Natural killer cell (primary cell): ENCODE measurements around the gene HHEX. TPM values are rescaled to one million over a fixed set of nuclear protein-coding genes. Genes with fewer than 3 reads are reported as not detected.

Experiments
- ATAC-seq, 3 donors: fragments of 150-1000 bp in 2 of 3; fragments of 200-7000 bp in 1 of 3; cut with Tn5 transposase; 1 replicate in 1 of 3; 2 replicates in 2 of 3; pipeline ENCODE4 v1.10.0; 2021; ENCODE audit warnings: mild to moderate bottlenecking in 2 of 3, moderate library complexity in 2 of 3
- DNase-seq, 2 donors: peaks; one replicate each; pipeline versions ENCODE4 v3.0.0 to v3.0.0-alpha.2; 2013 to 2021; ENCODE audit warnings: mixed read lengths in 1 of 2
- H3K27ac ChIP-seq: one replicate; pipeline ENCODE4 v1.5.1; 2013; ENCODE audit warnings: mild to moderate bottlenecking, low read length
- H3K27me3 ChIP-seq: one replicate; pipeline ENCODE4 v1.6.1; 2013; ENCODE audit warnings: low read length; ENCODE audit not compliant: control insufficient read depth, insufficient read depth
- H3K36me3 ChIP-seq: one replicate; pipeline ENCODE4 v1.6.1; 2013; ENCODE audit warnings: low read length; ENCODE audit not compliant: control insufficient read depth, insufficient read depth
- H3K4me1 ChIP-seq: one replicate; pipeline ENCODE4 v1.6.1; 2013; ENCODE audit warnings: low read length; ENCODE audit not compliant: control insufficient read depth, insufficient read depth
- H3K4me3 ChIP-seq: one replicate; pipeline ENCODE4 v1.5.1; 2013; ENCODE audit warnings: low read length
- H3K9me3 ChIP-seq: one replicate; pipeline ENCODE4 v1.6.1; 2013; ENCODE audit warnings: low read length; ENCODE audit not compliant: control insufficient read depth, insufficient read depth
- H3K27ac Mint-ChIP-seq, 2 donors: one replicate each; pipeline ENCODE4 v1.8.0; 2022; ENCODE audit warnings: mild to moderate bottlenecking in 2 of 2, mixed read lengths in 2 of 2, moderate library complexity in 1 of 2
- H3K27me3 Mint-ChIP-seq, 2 donors: one replicate each; pipeline ENCODE4 v1.8.0; 2022; ENCODE audit warnings: low read depth in 2 of 2, mixed read lengths in 2 of 2
- H3K36me3 Mint-ChIP-seq: one replicate; pipeline ENCODE4 v1.8.0; 2022; ENCODE audit warnings: mixed read lengths
- H3K4me1 Mint-ChIP-seq, 2 donors: one replicate each; pipeline ENCODE4 v1.8.0; 2022; ENCODE audit warnings: mixed read lengths in 2 of 2
- H3K4me3 Mint-ChIP-seq: one replicate; pipeline ENCODE4 v1.8.0; 2022; ENCODE audit warnings: mild to moderate bottlenecking, moderate library complexity, mixed read lengths
- H3K9me3 Mint-ChIP-seq, 2 donors: one replicate each; pipeline ENCODE4 v1.8.0; 2022; ENCODE audit warnings: mixed read lengths in 2 of 2
- CTCF ChIP-seq: fragments of 200-600 bp; IDR thresholded peaks from one replicate; pipeline ENCODE4 v1.8.0; 2022; ENCODE audit warnings: antibody characterized with exemption
- WGBS: methylation state at CpG from one replicate; pipeline ENCODE4 v1.1.7; 2013; ENCODE audit warnings: missing lambda C conversion rate; ENCODE audit not compliant: insufficient coverage; 5-methylcytosine and 5-hydroxymethylcytosine counted together
- intact Hi-C: fragments of 100-400 bp; cut with micrococcal nuclease; formaldehyde crosslinking; loops from one replicate; pipeline ENCODE4 v1.14.2; 2022
- total RNA-seq, 4 donors: library from RNA; stranded (reverse); fragments of 120-200 nt in 1 of 4; gene quantifications; one replicate each; pipeline versions ENCODE4 v1.2.3 to v1.2.4, GENCODE V29; 2013 to 2022

Gene HHEX
- total RNA-seq, 3 donors from 2014 or later (not counting 1 experiment from before 2014, with no cell fraction given) = 19.5 to 24.0 (median 20.3) TPM

GRCh38 chr10:92727550-92727949 lies 37.8 kb downstream of the HHEX start:
- 83% methylated on average over 2 of the region's 3 CpGs for WGBS
- H3K36me3 ChIP-seq = no peaks in the 10 kb centered on the region
- no peaks in the 10 kb centered on the region for H3K9me3 Mint-ChIP-seq
- H3K27ac ChIP-seq = no peak overlapping the region
- TF ChIP-seq CTCF = no peak
- H3K4me1 Mint-ChIP-seq = peaks cover 6 to 10% of the 10 kb centered on the region in 2 donors
- intact Hi-C loops = no loop called here
- H3K4me1 ChIP-seq = no peaks in the 10 kb centered on the region
- H3K27ac Mint-ChIP-seq = no peak overlapping the region
- no peak for ATAC-seq
- no peak for DNase-seq
- H3K9me3 ChIP-seq = no peaks in the 10 kb centered on the region
- H3K36me3 Mint-ChIP-seq = no peaks in the 10 kb centered on the region
- peaks cover 5 to 17% of the 10 kb centered on the region in 2 donors for H3K27me3 Mint-ChIP-seq
- no peak overlapping the region for H3K4me3 ChIP-seq
- H3K27me3 ChIP-seq = peaks cover 3% of the 10 kb centered on the region
- H3K4me3 Mint-ChIP-seq = no peak overlapping the region

- Mint-ChIP-seq H3K36me3 (no peaks in the 10 kb centered on the region), H3K9me3 (no peaks in the 10 kb centered on the region), H3K27me3 (peaks cover 0 to 9% of the 10 kb centered on the region in 2 donors), H3K27ac (no peak overlapping the region), H3K4me3 (no peak overlapping the region), H3K4me1 (peaks cover 6 to 10% of the 10 kb centered on the region in 2 donors)
- DNase-seq = no peak
- Histone ChIP-seq H3K27ac (no peak overlapping the region), H3K27me3 (no peaks in the 10 kb centered on the region), H3K4me1 (no peaks in the 10 kb centered on the region), H3K4me3 (no peak overlapping the region), H3K9me3 (no peaks in the 10 kb centered on the region), H3K36me3 (no peaks in the 10 kb centered on the region)
- no peak for ATAC-seq
- WGBS = 72% methylated on average over 2 of the region's 2 CpGs
- TF ChIP-seq CTCF = no peak
- intact Hi-C loops = no loop called here
Observed at GRCh38 chr10:92729886-92730285, 40.1 kb downstream of the HHEX start.

- intact Hi-C loops = no loop called here
- Mint-ChIP-seq H3K27ac (no peak overlapping the region), H3K4me1 (peaks cover 6 to 10% of the 10 kb centered on the region in 2 donors), H3K9me3 (no peaks in the 10 kb centered on the region), H3K27me3 (peaks cover 0 to 6% of the 10 kb centered on the region in 2 donors), H3K36me3 (no peaks in the 10 kb centered on the region), H3K4me3 (no peak overlapping the region)
- Histone ChIP-seq H3K27me3 (no peaks in the 10 kb centered on the region), H3K27ac (no peak overlapping the region), H3K36me3 (no peaks in the 10 kb centered on the region), H3K4me3 (no peak overlapping the region), H3K9me3 (no peaks in the 10 kb centered on the region), H3K4me1 (no peaks in the 10 kb centered on the region)
- WGBS = 94% methylated on average over 2 of the region's 2 CpGs
- ATAC-seq (no peak), DNase-seq (no peak)
- no peak for TF ChIP-seq CTCF
Observed at GRCh38 chr10:92732958-92733357, 43.2 kb downstream of the HHEX start.

GRCh38 chr10:92734301-92734700 lies 44.5 kb downstream of the HHEX start:
- H3K4me3 ChIP-seq = no peak overlapping the region
- no peaks in the 10 kb centered on the region for H3K36me3 ChIP-seq
- no peaks in the 10 kb centered on the region for H3K9me3 ChIP-seq
- Mint-ChIP-seq H3K27ac (no peak overlapping the region), H3K4me1 (peaks cover 5 to 9% of the 10 kb centered on the region in 2 donors), H3K36me3 (no peaks in the 10 kb centered on the region), H3K9me3 (no peaks in the 10 kb centered on the region), H3K4me3 (no peak overlapping the region), H3K27me3 (peaks cover 0 to 6% of the 10 kb centered on the region in 2 donors)
- no peak for ATAC-seq
- DNase-seq = no peak
- no peaks in the 10 kb centered on the region for H3K27me3 ChIP-seq
- no peaks in the 10 kb centered on the region for H3K4me1 ChIP-seq
- H3K27ac ChIP-seq = no peak overlapping the region
- no peak for TF ChIP-seq CTCF
- intact Hi-C loops = no loop called here
